HL-60 (cell line): ENCODE measurements around the gene RFPL2.
A peak's percentile ranks its signal among the peaks of the same experiment; 100 is the strongest.

Source experiments
- GABPA ChIP-seq: IDR thresholded peaks from 2 replicates; pipeline ENCODE4 v1.6.1; 2012; ENCODE audit warnings: low read depth
- POLR2AphosphoS5 ChIP-seq: IDR thresholded peaks from 2 replicates; pipeline ENCODE4 v1.6.1; 2012; ENCODE audit warnings: low read depth
- SPI1 ChIP-seq: IDR thresholded peaks from 2 replicates; pipeline ENCODE4 v1.6.1; 2012; ENCODE audit warnings: low read depth, mild to moderate bottlenecking, borderline replicate concordance
- TF ChIP-seq, protein P1 (sequence below): IDR thresholded peaks from one replicate; pipeline ENCODE4 v1.5.1; 2011; ENCODE audit warnings: low read length, control low read depth, inconsistent platforms; ENCODE audit not compliant: insufficient read depth
- TF ChIP-seq, protein P2 (sequence below): IDR thresholded peaks from 2 replicates; pipeline ENCODE4 v1.6.1; 2012; ENCODE audit warnings: low read depth; ENCODE audit not compliant: insufficient replicate concordance

DNA sequence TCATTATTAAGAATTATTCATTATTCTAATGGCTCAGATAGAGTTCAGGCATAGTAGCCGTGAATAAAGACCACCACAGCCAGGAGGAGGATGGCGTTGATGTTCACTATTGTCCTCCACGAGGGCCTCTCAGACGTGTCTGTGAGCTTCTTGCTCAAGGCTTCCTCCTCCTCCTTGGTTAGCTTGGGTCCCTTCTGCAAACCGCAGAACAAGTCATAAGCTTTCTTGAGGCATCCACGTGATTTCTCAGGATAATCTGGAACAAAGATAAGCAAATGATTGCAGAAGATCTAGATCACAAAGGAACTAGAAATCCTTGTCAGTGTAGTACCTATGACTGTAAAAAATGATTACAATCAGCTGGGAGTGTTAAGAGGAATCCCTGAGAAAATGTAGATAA, 13.6 kb upstream of the RFPL2 start:
- TF ChIP-seq, protein P1, sequence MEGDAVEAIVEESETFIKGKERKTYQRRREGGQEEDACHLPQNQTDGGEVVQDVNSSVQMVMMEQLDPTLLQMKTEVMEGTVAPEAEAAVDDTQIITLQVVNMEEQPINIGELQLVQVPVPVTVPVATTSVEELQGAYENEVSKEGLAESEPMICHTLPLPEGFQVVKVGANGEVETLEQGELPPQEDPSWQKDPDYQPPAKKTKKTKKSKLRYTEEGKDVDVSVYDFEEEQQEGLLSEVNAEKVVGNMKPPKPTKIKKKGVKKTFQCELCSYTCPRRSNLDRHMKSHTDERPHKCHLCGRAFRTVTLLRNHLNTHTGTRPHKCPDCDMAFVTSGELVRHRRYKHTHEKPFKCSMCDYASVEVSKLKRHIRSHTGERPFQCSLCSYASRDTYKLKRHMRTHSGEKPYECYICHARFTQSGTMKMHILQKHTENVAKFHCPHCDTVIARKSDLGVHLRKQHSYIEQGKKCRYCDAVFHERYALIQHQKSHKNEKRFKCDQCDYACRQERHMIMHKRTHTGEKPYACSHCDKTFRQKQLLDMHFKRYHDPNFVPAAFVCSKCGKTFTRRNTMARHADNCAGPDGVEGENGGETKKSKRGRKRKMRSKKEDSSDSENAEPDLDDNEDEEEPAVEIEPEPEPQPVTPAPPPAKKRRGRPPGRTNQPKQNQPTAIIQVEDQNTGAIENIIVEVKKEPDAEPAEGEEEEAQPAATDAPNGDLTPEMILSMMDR, result no peak
- TF ChIP-seq GABPA (no peak), POLR2AphosphoS5 (peak; percentile 87), SPI1 (0 out of 2 replicates have a peak, but pooled peaks have one; percentile 14)
- TF ChIP-seq, protein P2, sequence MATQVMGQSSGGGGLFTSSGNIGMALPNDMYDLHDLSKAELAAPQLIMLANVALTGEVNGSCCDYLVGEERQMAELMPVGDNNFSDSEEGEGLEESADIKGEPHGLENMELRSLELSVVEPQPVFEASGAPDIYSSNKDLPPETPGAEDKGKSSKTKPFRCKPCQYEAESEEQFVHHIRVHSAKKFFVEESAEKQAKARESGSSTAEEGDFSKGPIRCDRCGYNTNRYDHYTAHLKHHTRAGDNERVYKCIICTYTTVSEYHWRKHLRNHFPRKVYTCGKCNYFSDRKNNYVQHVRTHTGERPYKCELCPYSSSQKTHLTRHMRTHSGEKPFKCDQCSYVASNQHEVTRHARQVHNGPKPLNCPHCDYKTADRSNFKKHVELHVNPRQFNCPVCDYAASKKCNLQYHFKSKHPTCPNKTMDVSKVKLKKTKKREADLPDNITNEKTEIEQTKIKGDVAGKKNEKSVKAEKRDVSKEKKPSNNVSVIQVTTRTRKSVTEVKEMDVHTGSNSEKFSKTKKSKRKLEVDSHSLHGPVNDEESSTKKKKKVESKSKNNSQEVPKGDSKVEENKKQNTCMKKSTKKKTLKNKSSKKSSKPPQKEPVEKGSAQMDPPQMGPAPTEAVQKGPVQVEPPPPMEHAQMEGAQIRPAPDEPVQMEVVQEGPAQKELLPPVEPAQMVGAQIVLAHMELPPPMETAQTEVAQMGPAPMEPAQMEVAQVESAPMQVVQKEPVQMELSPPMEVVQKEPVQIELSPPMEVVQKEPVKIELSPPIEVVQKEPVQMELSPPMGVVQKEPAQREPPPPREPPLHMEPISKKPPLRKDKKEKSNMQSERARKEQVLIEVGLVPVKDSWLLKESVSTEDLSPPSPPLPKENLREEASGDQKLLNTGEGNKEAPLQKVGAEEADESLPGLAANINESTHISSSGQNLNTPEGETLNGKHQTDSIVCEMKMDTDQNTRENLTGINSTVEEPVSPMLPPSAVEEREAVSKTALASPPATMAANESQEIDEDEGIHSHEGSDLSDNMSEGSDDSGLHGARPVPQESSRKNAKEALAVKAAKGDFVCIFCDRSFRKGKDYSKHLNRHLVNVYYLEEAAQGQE, result no peak
